DND-41 (cell line): Measurements from ENCODE around the gene SOCS2.

Experiments
- ATAC-seq: fragments of 200-7000 bp; cut with Tn5 transposase; 3 replicates; pipeline ENCODE4 v1.9.1; 2021; ENCODE audit warnings: low read depth; ENCODE audit not compliant: insufficient read depth
- DNase-seq: peaks from one replicate; pipeline ENCODE4 v3.0.0-alpha.2; 2020
- H2AFZ ChIP-seq: 2 replicates; pipeline ENCODE4 v1.6.0; 2012; ENCODE audit warnings: low read depth, low read length
- H3K27ac ChIP-seq: 2 replicates; pipeline ENCODE4 v1.5.1; 2012; ENCODE audit warnings: low read length, inconsistent platforms
- H3K27me3 ChIP-seq: fragments of 200-600 bp; sonication (generic); 2 replicates; pipeline ENCODE4 v1.6.0; 2012; ENCODE audit warnings: low read length, mild to moderate bottlenecking, inconsistent platforms; ENCODE audit not compliant: insufficient read depth, poor library complexity
- H3K36me3 ChIP-seq: 2 replicates; pipeline ENCODE4 v1.5.1; 2012; ENCODE audit warnings: low read length, inconsistent platforms; ENCODE audit not compliant: insufficient read depth
- H3K4me1 ChIP-seq: 2 replicates; pipeline ENCODE4 v1.5.1; 2012; ENCODE audit warnings: mild to moderate bottlenecking, low read length; ENCODE audit not compliant: insufficient read depth
- H3K4me2 ChIP-seq: 2 replicates; pipeline ENCODE4 v1.6.0; 2012; ENCODE audit warnings: mild to moderate bottlenecking, moderate library complexity, low read length, inconsistent platforms; ENCODE audit not compliant: insufficient read depth
- H3K4me3 ChIP-seq, 2 experiments: fragments of 200-600 bp in 1 of 2; shearing (Covaris generic) in 1 of 2; 2 replicates each; pipeline ENCODE4 v1.5.1; 2012 to 2016; ENCODE audit warnings: inconsistent platforms in 2 of 2, low read length in 2 of 2, mild to moderate bottlenecking in 2 of 2, low read depth in 1 of 2, moderate library complexity in 1 of 2
- H3K79me2 ChIP-seq: 2 replicates; pipeline ENCODE4 v1.6.0; 2012; ENCODE audit warnings: low read length, inconsistent platforms; ENCODE audit not compliant: insufficient read depth
- H3K9ac ChIP-seq: 2 replicates; pipeline ENCODE4 v1.6.0; 2012; ENCODE audit warnings: low read depth, mild to moderate bottlenecking, inconsistent platforms, low read length, moderate library complexity
- H3K9me3 ChIP-seq: 2 replicates; pipeline ENCODE4 v1.5.1; 2012; ENCODE audit warnings: low read length, moderate library complexity, mild to moderate bottlenecking, inconsistent platforms; ENCODE audit not compliant: insufficient read depth, severe bottlenecking
- H4K20me1 ChIP-seq: 2 replicates; pipeline ENCODE4 v1.6.0; 2012; ENCODE audit warnings: low read length; ENCODE audit not compliant: insufficient read depth
- CTCF ChIP-seq: IDR thresholded peaks from 2 replicates; pipeline ENCODE4 v1.5.1; 2012; ENCODE audit warnings: borderline replicate concordance, low read length, moderate library complexity, mild to moderate bottlenecking; ENCODE audit not compliant: poor library complexity, severe bottlenecking; ENCODE audit errors: extremely low read depth
- EZH2 ChIP-seq: IDR thresholded peaks from 3 replicates; pipeline ENCODE4 v1.6.1; 2012; ENCODE audit warnings: borderline replicate concordance, low read depth, mild to moderate bottlenecking, moderate library complexity, low read length, inconsistent platforms; ENCODE audit not compliant: severe bottlenecking

SOCS2 gene

GRCh38 chr12:93594766-93595311, 22.4 kb downstream of the SOCS2 start:
- peak overlapping the region in 1 of 2 experiments; percentile 21; a peak in 1 of 4 replicates for H3K4me3 ChIP-seq

GRCh38 chr12:93595351-93595750, 22.9 kb downstream of the SOCS2 start:
- peak overlapping the region in 1 of 2 experiments; percentile 9; a peak in 1 of 4 replicates for H3K4me3 ChIP-seq
- peak overlapping the region; percentile 90 for H3K27ac ChIP-seq
- H2AFZ ChIP-seq: peak overlapping the region; percentile 23
- peak overlapping the region; percentile 50 for H3K9ac ChIP-seq
- DNase-seq: peak; percentile 33
- H3K79me2 ChIP-seq: no peaks in the 10 kb centered on the region
- no peaks in the 10 kb centered on the region for H3K27me3 ChIP-seq
- no peak for ATAC-seq
- no peaks in the 10 kb centered on the region for H3K9me3 ChIP-seq
- peaks cover 64% of the 10 kb centered on the region for H3K4me1 ChIP-seq
- peak overlapping the region; percentile 58 for H3K4me2 ChIP-seq
- no peaks in the 10 kb centered on the region for H4K20me1 ChIP-seq
- no peak for TF ChIP-seq CTCF
- TF ChIP-seq EZH2: no peak
- H3K36me3 ChIP-seq: no peaks in the 10 kb centered on the region

More at GRCh38 chr12:93594766-93595311, 22.4 kb downstream of the SOCS2 start:
- peak overlapping the region; percentile 58 for H3K4me2 ChIP-seq
- H3K4me1 ChIP-seq: peaks cover 69% of the 10 kb centered on the region
- no peaks in the 10 kb centered on the region for H4K20me1 ChIP-seq
- H3K27me3 ChIP-seq: no peaks in the 10 kb centered on the region
- no peaks in the 10 kb centered on the region for H3K36me3 ChIP-seq
- no peaks in the 10 kb centered on the region for H3K79me2 ChIP-seq
- peak overlapping the region; percentile 90 for H3K27ac ChIP-seq
- H3K9me3 ChIP-seq: no peaks in the 10 kb centered on the region
- ATAC-seq (no peak), DNase-seq (no peak)
- peak overlapping the region; percentile 50 for H3K9ac ChIP-seq
- H2AFZ ChIP-seq: peak overlapping the region; percentile 23
- TF ChIP-seq EZH2 (no peak), CTCF (no peak)

- Histone ChIP-seq H3K27ac (no peak overlapping the region; the same call in 1 of the 2 replicates), H3K9me3 (no peaks in the 10 kb centered on the region), H3K79me2 (no peaks in the 10 kb centered on the region), H3K9ac (no peak overlapping the region), H3K36me3 (no peaks in the 10 kb centered on the region), H3K4me3 (no peak overlapping the region), H2AFZ (no peak overlapping the region), H4K20me1 (no peaks in the 10 kb centered on the region), H3K4me2 (no peak overlapping the region), H3K4me1 (peaks cover 48% of the 10 kb centered on the region), H3K27me3 (no peaks in the 10 kb centered on the region)
- DNase-seq: no peak
- ATAC-seq: no peak
- TF ChIP-seq EZH2 (no peak), CTCF (no peak)
Observed at GRCh38 chr12:93597608-93598007, 25.1 kb downstream of the SOCS2 start.

GRCh38 chr12:93599192-93599591, 26.7 kb downstream of the SOCS2 start:
- Histone ChIP-seq H4K20me1 (no peaks in the 10 kb centered on the region), H3K4me1 (peaks cover 32% of the 10 kb centered on the region), H3K4me3 (no peak overlapping the region), H3K4me2 (no peak overlapping the region), H3K27me3 (no peaks in the 10 kb centered on the region), H3K79me2 (no peaks in the 10 kb centered on the region), H3K9me3 (no peaks in the 10 kb centered on the region), H2AFZ (no peak overlapping the region), H3K9ac (no peak overlapping the region), H3K27ac (no peak overlapping the region), H3K36me3 (no peaks in the 10 kb centered on the region)
- DNase-seq: no peak
- no peak for ATAC-seq
- no peak for TF ChIP-seq EZH2
